GM18519 (cell line): ENCODE results near the gene ARHGEF3.

Experiments used
- ATAC-seq: cut with Tn5 transposase; IDR thresholded peaks from one replicate; pipeline ENCODE4 v1.9.1; 2021; ENCODE audit warnings: mild to moderate bottlenecking, moderate library complexity; ENCODE audit not compliant: unreplicated experiment, low FRiP score

The ARHGEF3 gene

GRCh38 chr3:56823984-56824703, 22.4 kb upstream of the ARHGEF3 start:
- ATAC-seq = no peak

GRCh38 chr3:56823421-56823926, 21.7 kb upstream of the ARHGEF3 start:
- no peak for ATAC-seq

- no peak for ATAC-seq
Observed at GRCh38 chr3:56822501-56822900, 20.8 kb upstream of the ARHGEF3 start.

- ATAC-seq = no peak
Observed at GRCh38 chr3:56819016-56819809, 17.5 kb upstream of the ARHGEF3 start.

- ATAC-seq = no peak
Observed at GRCh38 chr3:56818156-56818985, 16.6 kb upstream of the ARHGEF3 start.

GRCh38 chr3:56817646-56818045, 15.9 kb upstream of the ARHGEF3 start:
- ATAC-seq = no peak

GRCh38 chr3:56816061-56816460, 14.3 kb upstream of the ARHGEF3 start:
- no peak for ATAC-seq

GRCh38 chr3:56815589-56815988, 13.8 kb upstream of the ARHGEF3 start:
- no peak for ATAC-seq

- ATAC-seq = no peak
Observed at GRCh38 chr3:56813653-56813960, 11.9 kb upstream of the ARHGEF3 start.

GRCh38 chr3:56812754-56813652, 11.3 kb upstream of the ARHGEF3 start:
- no peak for ATAC-seq

- no peak for ATAC-seq
Observed at GRCh38 chr3:56811546-56812202, 9.9 kb upstream of the ARHGEF3 start.

GRCh38 chr3:56810577-56811545, 9.1 kb upstream of the ARHGEF3 start:
- ATAC-seq = no peak

GRCh38 chr3:56806407-56806806, 4.7 kb upstream of the ARHGEF3 start:
- ATAC-seq = no peak

GRCh38 chr3:56802790-56803189, 1.0 kb upstream of the ARHGEF3 start:
- no peak for ATAC-seq

- no peak for ATAC-seq
Observed at GRCh38 chr3:56802378-56802745, 613 bp upstream of the ARHGEF3 start.

- no peak for ATAC-seq
Observed at GRCh38 chr3:56800832-56801661, 702 bp downstream of the ARHGEF3 start.

- no peak for ATAC-seq
Observed at GRCh38 chr3:56800130-56800831, 1.5 kb downstream of the ARHGEF3 start.
